Thyroid gland (tissue), 4 donors: ENCODE data around the gene USP6.
"Not testable (repeated sequence)": the region's sequence is repeated elsewhere in the genome, so short reads cannot be mapped to it uniquely, and the experiment has no call there.

ENCODE experiments used
- CTCF ChIP-seq, 6 experiments: fragments of 200-600 bp in 3 of 6; fragments of 450-650 bp in 3 of 6; sonication (generic) in 3 of 6; IDR thresholded peaks; one replicate each; pipeline ENCODE4 v1.5.1; 2016 to 2019; ENCODE audit warnings: antibody characterized with exemption in 6 of 6, mild to moderate bottlenecking in 2 of 6, inconsistent platforms in 1 of 6, moderate library complexity in 1 of 6
- POLR2A ChIP-seq, 2 donors: fragments of 450-650 bp; IDR thresholded peaks; one replicate each; pipeline ENCODE4 v1.6.1; 2017; ENCODE audit warnings: antibody characterized with exemption in 2 of 2, mild to moderate bottlenecking in 2 of 2, moderate library complexity in 1 of 2

GRCh38 chr17:5120436-5121185 is 4.8 kb downstream of the USP6 start:
- not testable (repeated sequence) for TF ChIP-seq CTCF, POLR2A (IDR thresholded peaks at IDR 0.05)
